ENCODE data around the gene CFAP97D1. TPM values are rescaled to one million over a fixed set of nuclear protein-coding genes. Genes with fewer than 3 reads are reported as not detected.

Gene CFAP97D1
- total and polyA plus RNA-seq, 2 donors (not counting 1 experiment from before 2014, with no cell fraction given) = 0.01 TPM; not detected in 1

- Histone ChIP-seq H3K27me3 (replicated peaks in 1 of 4; ENCODE audit: control extremely low read depth in 1 of 4, control insufficient read depth in 3 of 4, insufficient read depth in 4 of 4, low read length in 3 of 4) (peaks cover 0 to 8% (median 5%) of the 10 kb centered on the region in 4 experiments), H3K79me2 (ENCODE audit: control insufficient read depth, insufficient read depth, low read length) (no peaks in the 10 kb centered on the region), H3K4me3 (ENCODE audit: control extremely low read depth in 1 of 5, extremely low read depth in 1 of 5, insufficient read depth in 1 of 5, low read depth in 2 of 5, low read length in 4 of 5) (no peak overlapping the region), H3K9ac (ENCODE audit: low read length) (no peak overlapping the region), H3K36me3 (replicated peaks in 1 of 2; ENCODE audit: control extremely low read depth in 1 of 2, control insufficient read depth in 1 of 2, extremely low read depth in 1 of 2, insufficient read depth in 2 of 2, low read length in 1 of 2) (no peaks in the 10 kb centered on the region), H3K4me1 (ENCODE audit: control insufficient read depth in 2 of 2, insufficient read depth in 2 of 2, low read length in 2 of 2) (no peaks in the 10 kb centered on the region), H2AFZ (ENCODE audit: insufficient read depth, low read depth, low read length, poor library complexity, severe bottlenecking) (no peak overlapping the region), H4K20me1 (ENCODE audit: control insufficient read depth, insufficient read depth, low read length, poor library complexity, severe bottlenecking) (no peaks in the 10 kb centered on the region), H3K4me2 (replicated peaks; ENCODE audit: low read depth, low read length, poor library complexity, severe bottlenecking) (no peak overlapping the region), H3K9me3 (ENCODE audit: control extremely low read depth in 1 of 3, control insufficient read depth in 2 of 3, insufficient read depth in 1 of 3, low read length in 2 of 3) (peaks cover 0 to 5% (median 2%) of the 10 kb centered on the region in 3 donors), H3K27ac (ENCODE audit: low read length in 2 of 2) (no peak overlapping the region)
- ChIA-PET POLR2A (no interaction called here), CTCF (no interaction called here)
- ATAC-seq (ENCODE audit: low read depth) = no peak
- H3K27ac Mint-ChIP-seq = no peak overlapping the region
- peaks cover 37% of the 10 kb centered on the region for H3K27me3 Mint-ChIP-seq
- DNase-seq = no peak
- intact Hi-C loops (cut with micrococcal nuclease) = no loop called here
- H3K4me1 Mint-ChIP-seq = no peaks in the 10 kb centered on the region
- WGBS (ENCODE audit: insufficient coverage) = 79% methylated on average over 2 of the region's 4 CpGs
- no peak overlapping the region for H3K4me3 Mint-ChIP-seq
- TF ChIP-seq EZH2 (IDR thresholded peaks at IDR 0.05; ENCODE audit: borderline replicate concordance, insufficient read depth, low read depth, low read length, poor library complexity, severe bottlenecking) (no peak), CTCF (IDR thresholded peaks at IDR 0.05) (no peak)
- peaks cover 2% of the 10 kb centered on the region for H3K9me3 Mint-ChIP-seq (ENCODE audit: insufficient read depth)
Measured at GRCh38 chr17:43803758-43804157, 23.5 kb downstream of the CFAP97D1 start.

DNA sequence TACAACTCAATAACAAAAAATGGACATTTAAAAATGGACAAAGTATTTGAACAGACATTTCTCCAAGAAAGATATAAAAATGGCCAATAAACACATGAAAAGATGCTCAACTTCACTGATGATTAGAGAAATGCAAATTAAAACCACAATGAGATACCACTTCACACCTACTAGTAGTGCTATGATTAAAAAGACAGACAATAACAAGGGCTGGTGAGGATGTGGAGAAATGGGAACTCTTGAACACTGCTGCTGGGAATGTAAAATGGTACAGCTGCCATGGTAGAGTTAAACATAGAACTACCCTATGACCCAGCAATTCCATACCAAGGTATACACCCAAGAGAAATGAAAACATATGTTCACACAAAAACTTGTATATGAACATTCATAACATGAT is 24.9 kb downstream of the CFAP97D1 start:
- Histone ChIP-seq H3K27ac (ENCODE audit: low read length in 2 of 2) (no peak overlapping the region), H3K4me3 (ENCODE audit: control extremely low read depth in 1 of 5, extremely low read depth in 1 of 5, insufficient read depth in 1 of 5, low read depth in 2 of 5, low read length in 4 of 5) (no peak overlapping the region), H3K9me3 (ENCODE audit: control extremely low read depth in 1 of 3, control insufficient read depth in 2 of 3, insufficient read depth in 1 of 3, low read length in 2 of 3) (peaks cover 0 to 5% (median 2%) of the 10 kb centered on the region in 3 donors), H2AFZ (ENCODE audit: insufficient read depth, low read depth, low read length, poor library complexity, severe bottlenecking) (no peak overlapping the region), H3K27me3 (replicated peaks in 1 of 4; ENCODE audit: control extremely low read depth in 1 of 4, control insufficient read depth in 3 of 4, insufficient read depth in 4 of 4, low read length in 3 of 4) (peaks cover 0 to 8% (median 5%) of the 10 kb centered on the region in 4 experiments), H3K4me1 (ENCODE audit: control insufficient read depth in 2 of 2, insufficient read depth in 2 of 2, low read length in 2 of 2) (no peaks in the 10 kb centered on the region), H3K4me2 (replicated peaks; ENCODE audit: low read depth, low read length, poor library complexity, severe bottlenecking) (no peak overlapping the region), H3K9ac (ENCODE audit: low read length) (no peak overlapping the region), H3K79me2 (ENCODE audit: control insufficient read depth, insufficient read depth, low read length) (no peaks in the 10 kb centered on the region), H3K36me3 (replicated peaks in 1 of 2; ENCODE audit: control extremely low read depth in 1 of 2, control insufficient read depth in 1 of 2, extremely low read depth in 1 of 2, insufficient read depth in 2 of 2, low read length in 1 of 2) (no peaks in the 10 kb centered on the region), H4K20me1 (ENCODE audit: control insufficient read depth, insufficient read depth, low read length, poor library complexity, severe bottlenecking) (no peaks in the 10 kb centered on the region)
- Mint-ChIP-seq H3K4me1 (no peaks in the 10 kb centered on the region), H3K27ac (no peak overlapping the region), H3K27me3 (peaks cover 36% of the 10 kb centered on the region), H3K4me3 (no peak overlapping the region), H3K9me3 (ENCODE audit: insufficient read depth) (peaks cover 2% of the 10 kb centered on the region)
- DNase-seq (no peak), ATAC-seq (ENCODE audit: low read depth) (no peak)
- ChIA-PET POLR2A (no interaction called here), CTCF (no interaction called here)
- intact Hi-C loops (cut with micrococcal nuclease) = no loop called here
- TF ChIP-seq CTCF (IDR thresholded peaks at IDR 0.05) = no peak
- TF ChIP-seq EZH2 (IDR thresholded peaks at IDR 0.05; ENCODE audit: borderline replicate concordance, insufficient read depth, low read depth, low read length, poor library complexity, severe bottlenecking) = no peak

Measured in B cell (primary cell).